H9 (cell line): ENCODE data around the gene CALY. TPM values are rescaled to one million over a fixed set of nuclear protein-coding genes. Genes with fewer than 3 reads are reported as not detected.

ENCODE experiments used
- DNase-seq: peaks from one replicate; pipeline ENCODE4 v3.0.0-alpha.2; 2017
- H2AFZ ChIP-seq: one replicate; pipeline ENCODE4 v1.6.1; 2013; ENCODE audit warnings: mild to moderate bottlenecking, low read length, control low read depth, moderate library complexity
- H2AK5ac ChIP-seq: 2 replicates; pipeline ENCODE4 v1.6.1; 2013; ENCODE audit warnings: low read length, control low read depth, mixed read lengths; ENCODE audit not compliant: insufficient read length
- H2BK120ac ChIP-seq: one replicate; pipeline ENCODE4 v1.6.1; 2013; ENCODE audit warnings: low read depth, mild to moderate bottlenecking, low read length, control low read depth, inconsistent platforms; ENCODE audit not compliant: poor library complexity, severe bottlenecking
- H2BK12ac ChIP-seq: 2 replicates; pipeline ENCODE4 v1.6.1; 2013; ENCODE audit warnings: low read length, control low read depth, mixed read lengths, low read depth; ENCODE audit not compliant: insufficient read length
- H2BK15ac ChIP-seq: 2 replicates; pipeline ENCODE4 v1.6.1; 2013; ENCODE audit warnings: low read depth, low read length, control low read depth
- H2BK20ac ChIP-seq: one replicate; pipeline ENCODE4 v1.6.1; 2013; ENCODE audit warnings: low read depth, mild to moderate bottlenecking, low read length, control low read depth, inconsistent platforms; ENCODE audit not compliant: poor library complexity, severe bottlenecking
- H2BK5ac ChIP-seq: 2 replicates; pipeline ENCODE4 v1.6.1; 2013; ENCODE audit warnings: low read length, control low read depth, mixed read lengths; ENCODE audit not compliant: insufficient read length
- H3K14ac ChIP-seq: 2 replicates; pipeline ENCODE4 v1.6.1; 2013; ENCODE audit warnings: low read length, control low read depth; ENCODE audit not compliant: insufficient read depth
- H3K18ac ChIP-seq: 2 replicates; pipeline ENCODE4 v1.6.1; 2013; ENCODE audit warnings: low read depth, mild to moderate bottlenecking, mixed read lengths, low read length, control low read depth; ENCODE audit not compliant: insufficient read length
- H3K23ac ChIP-seq: 2 replicates; pipeline ENCODE4 v1.6.1; 2013; ENCODE audit warnings: low read length, control low read depth, mixed read lengths, low read depth; ENCODE audit not compliant: insufficient read length
- H3K23me2 ChIP-seq: 2 replicates; pipeline ENCODE4 v1.6.1; 2013; ENCODE audit warnings: low read depth, mild to moderate bottlenecking, mixed read lengths, low read length, control low read depth; ENCODE audit not compliant: insufficient read length, poor library complexity, severe bottlenecking
- H3K27ac ChIP-seq: 2 replicates; pipeline ENCODE4 v1.5.1; 2013; ENCODE audit warnings: low read length, control low read depth, mixed read lengths, low read depth; ENCODE audit not compliant: insufficient read length
- H3K27me3 ChIP-seq: 2 replicates; pipeline ENCODE4 v1.6.1; 2013; ENCODE audit warnings: low read length, control low read depth, inconsistent platforms; ENCODE audit not compliant: insufficient read depth
- H3K4ac ChIP-seq: 2 replicates; pipeline ENCODE4 v1.6.1; 2013; ENCODE audit warnings: low read depth, mild to moderate bottlenecking, control low read depth, inconsistent platforms, low read length, moderate library complexity
- H3K4me1 ChIP-seq: 2 replicates; pipeline ENCODE4 v1.6.1; 2013; ENCODE audit warnings: low read length, control low read depth, inconsistent platforms; ENCODE audit not compliant: insufficient read depth
- H3K4me2 ChIP-seq: 2 replicates; pipeline ENCODE4 v1.6.1; 2013; ENCODE audit warnings: low read length, control low read depth, mixed read lengths; ENCODE audit not compliant: insufficient read length, insufficient read depth
- H3K56ac ChIP-seq: 2 replicates; pipeline ENCODE4 v1.6.1; 2013; ENCODE audit warnings: low read depth, mild to moderate bottlenecking, mixed read lengths, low read length, control low read depth; ENCODE audit not compliant: insufficient read length
- H3K79me1 ChIP-seq: 2 replicates; pipeline ENCODE4 v1.6.1; 2013; ENCODE audit warnings: low read depth, mild to moderate bottlenecking, moderate library complexity, low read length, control low read depth, inconsistent platforms; ENCODE audit not compliant: insufficient read depth, poor library complexity, severe bottlenecking
- H3K79me2 ChIP-seq: 2 replicates; pipeline ENCODE4 v1.6.1; 2013; ENCODE audit warnings: low read length, control low read depth, inconsistent platforms; ENCODE audit not compliant: insufficient read depth
- H3K9ac ChIP-seq: 2 replicates; pipeline ENCODE4 v1.6.1; 2013; ENCODE audit warnings: low read length, control low read depth, mixed read lengths; ENCODE audit not compliant: insufficient read length; ENCODE audit errors: extremely low read depth
- H3K9me3 ChIP-seq: one replicate; pipeline ENCODE4 v1.6.1; 2013; ENCODE audit warnings: low read depth, low read length, inconsistent platforms; ENCODE audit not compliant: control insufficient read depth
- H3T11ph ChIP-seq: one replicate; pipeline ENCODE4 v1.6.1; 2013; ENCODE audit warnings: mild to moderate bottlenecking, low read length, control low read depth, inconsistent platforms
- H4K20me1 ChIP-seq: one replicate; pipeline ENCODE4 v1.6.1; 2013; ENCODE audit not compliant: control insufficient read depth, insufficient read length, insufficient read depth
- H4K5ac ChIP-seq: 2 replicates; pipeline ENCODE4 v1.6.1; 2013; ENCODE audit warnings: low read depth, mild to moderate bottlenecking, mixed read lengths, low read length, control low read depth; ENCODE audit not compliant: insufficient read length
- H4K8ac ChIP-seq: replicated peaks from 2 replicates; pipeline ENCODE4 v1.6.1; 2013; ENCODE audit warnings: low read length, control low read depth, mixed read lengths, low read depth; ENCODE audit not compliant: insufficient read length
- H4K91ac ChIP-seq: 2 replicates; pipeline ENCODE4 v1.6.1; 2013; ENCODE audit warnings: low read depth, mild to moderate bottlenecking, moderate library complexity, mixed read lengths, low read length, control low read depth; ENCODE audit not compliant: insufficient read length
- H3K27ac Mint-ChIP-seq, 3 experiments: 2 replicates in 2 of 3; 3 replicates in 1 of 3; pipeline ENCODE4 v1.8.0; 2020 to 2021; ENCODE audit warnings: mixed read lengths in 3 of 3, mild to moderate bottlenecking in 1 of 3, moderate library complexity in 1 of 3
- H3K27me3 Mint-ChIP-seq: 2 replicates; pipeline ENCODE4 v1.8.0; 2021; ENCODE audit warnings: low read depth, mild to moderate bottlenecking, moderate library complexity, mixed read lengths
- H3K36me3 Mint-ChIP-seq, 3 experiments: 2 replicates in 2 of 3; 3 replicates in 1 of 3; pipeline ENCODE4 v1.8.0; 2020 to 2021; ENCODE audit warnings: low read depth in 3 of 3, mixed read lengths in 3 of 3; ENCODE audit not compliant: insufficient read depth in 1 of 3
- H3K4me1 Mint-ChIP-seq, 2 experiments: 2 replicates each; pipeline ENCODE4 v1.8.0; 2020; ENCODE audit warnings: mixed read lengths in 2 of 2
- H3K4me3 Mint-ChIP-seq, 2 experiments: 2 replicates in 1 of 2; 3 replicates in 1 of 2; pipeline ENCODE4 v1.8.0; 2020 to 2021; ENCODE audit warnings: mild to moderate bottlenecking in 2 of 2, mixed read lengths in 2 of 2, moderate library complexity in 1 of 2
- H3K9me3 Mint-ChIP-seq, 2 experiments: 2 replicates in 1 of 2; 3 replicates in 1 of 2; pipeline ENCODE4 v1.8.0; 2020; ENCODE audit warnings: mild to moderate bottlenecking in 2 of 2, mixed read lengths in 2 of 2, moderate library complexity in 1 of 2
- CTCF ChIP-seq: fragments of 200-600 bp; sonication (generic); conservative IDR thresholded peaks from 3 replicates; pipeline ENCODE4 v1.8.0; 2021; ENCODE audit warnings: antibody characterized with exemption, mild to moderate bottlenecking
- WGBS: extraction: QIAGEN DNeasy Blood & Tissue Kit; methylation state at CpG from one replicate; pipeline ENCODE4 v1.1.7; 2013; ENCODE audit warnings: missing lambda C conversion rate, low lambda C conversion rate, mixed read lengths; ENCODE audit not compliant: insufficient read length; ENCODE audit errors: extremely low coverage; 5-methylcytosine and 5-hydroxymethylcytosine counted together
- total RNA-seq: library from RNA; stranded (reverse); gene quantifications from 2 replicates; pipeline ENCODE4 v1.2.1, GENCODE V29; 2021

Gene CALY
- total RNA-seq, 1 experiment from 2014 or later: 2.9 TPM

- H3K9ac ChIP-seq: no peak overlapping the region
- H2BK20ac ChIP-seq: no peak overlapping the region
- no peak overlapping the region for H2BK5ac ChIP-seq
- no peaks in the 10 kb centered on the region for H3K4me1 ChIP-seq
- H3K4me3 Mint-ChIP-seq: no peak overlapping the region
- no peaks in the 10 kb centered on the region; a peak in 2 of 5 replicates for H3K9me3 Mint-ChIP-seq
- no peak overlapping the region for H3K23ac ChIP-seq
- H4K91ac ChIP-seq: no peak overlapping the region
- WGBS: no CpG with 5 or more reads among the region's 14 CpGs
- H3K56ac ChIP-seq: no peak overlapping the region
- no peak for DNase-seq
- no peak overlapping the region for H4K5ac ChIP-seq
- H3K4me1 Mint-ChIP-seq: peaks cover 2% of the 10 kb centered on the region in 2 experiments; a peak in 2 of 4 replicates
- H4K8ac ChIP-seq: no peak overlapping the region
- H2BK12ac ChIP-seq: no peak overlapping the region
- no peak overlapping the region for H3K4ac ChIP-seq
- H2BK120ac ChIP-seq: no peak overlapping the region
- H3K27ac Mint-ChIP-seq: no peak overlapping the region
- H3K27me3 ChIP-seq: no peaks in the 10 kb centered on the region
- TF ChIP-seq CTCF: no peak
- peaks cover 19 to 48% (median 44%) of the 10 kb centered on the region in 3 experiments for H3K36me3 Mint-ChIP-seq
- H3K4me2 ChIP-seq: no peak overlapping the region
- H4K20me1 ChIP-seq: no peaks in the 10 kb centered on the region
- no peak overlapping the region for H2AFZ ChIP-seq
- no peak overlapping the region for H3K14ac ChIP-seq
- no peak overlapping the region for H3K27ac ChIP-seq
- H3K79me1 ChIP-seq: peaks cover 12% of the 10 kb centered on the region
- no peaks in the 10 kb centered on the region for H3K27me3 Mint-ChIP-seq
- H3K18ac ChIP-seq: no peak overlapping the region
- no peak overlapping the region for H2BK15ac ChIP-seq
- H3T11ph ChIP-seq: no peak overlapping the region
- H3K79me2 ChIP-seq: peaks cover 7% of the 10 kb centered on the region; the same call in 1 of the 2 replicates
- H2AK5ac ChIP-seq: no peak overlapping the region
- H3K9me3 ChIP-seq: no peaks in the 10 kb centered on the region
- H3K23me2 ChIP-seq: no peaks in the 10 kb centered on the region
Observed at GRCh38 chr10:133302230-133302629, 34.5 kb downstream of the CALY start.
